ENCODE results near the gene DSC1.

DNA sequence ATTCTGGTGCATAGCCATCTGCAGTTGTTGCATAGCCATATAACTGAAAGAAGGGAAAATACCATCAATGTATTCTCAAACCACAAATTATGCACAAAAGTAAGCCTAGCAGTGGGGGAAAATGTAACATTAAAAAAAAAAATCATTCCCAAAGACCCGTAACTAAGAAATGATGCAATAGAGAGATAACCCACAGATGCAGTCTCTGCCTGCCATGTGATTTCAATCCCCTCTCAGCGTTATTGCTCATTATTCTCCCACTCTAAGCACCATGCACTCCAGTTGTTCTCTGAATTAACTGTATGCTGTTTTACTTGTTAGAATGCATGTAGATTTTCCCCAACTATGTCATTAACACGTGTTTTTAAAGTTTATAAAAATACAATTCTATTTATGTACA, 14.1 kb downstream of the DSC1 start:
- TF ChIP-seq, protein P1, sequence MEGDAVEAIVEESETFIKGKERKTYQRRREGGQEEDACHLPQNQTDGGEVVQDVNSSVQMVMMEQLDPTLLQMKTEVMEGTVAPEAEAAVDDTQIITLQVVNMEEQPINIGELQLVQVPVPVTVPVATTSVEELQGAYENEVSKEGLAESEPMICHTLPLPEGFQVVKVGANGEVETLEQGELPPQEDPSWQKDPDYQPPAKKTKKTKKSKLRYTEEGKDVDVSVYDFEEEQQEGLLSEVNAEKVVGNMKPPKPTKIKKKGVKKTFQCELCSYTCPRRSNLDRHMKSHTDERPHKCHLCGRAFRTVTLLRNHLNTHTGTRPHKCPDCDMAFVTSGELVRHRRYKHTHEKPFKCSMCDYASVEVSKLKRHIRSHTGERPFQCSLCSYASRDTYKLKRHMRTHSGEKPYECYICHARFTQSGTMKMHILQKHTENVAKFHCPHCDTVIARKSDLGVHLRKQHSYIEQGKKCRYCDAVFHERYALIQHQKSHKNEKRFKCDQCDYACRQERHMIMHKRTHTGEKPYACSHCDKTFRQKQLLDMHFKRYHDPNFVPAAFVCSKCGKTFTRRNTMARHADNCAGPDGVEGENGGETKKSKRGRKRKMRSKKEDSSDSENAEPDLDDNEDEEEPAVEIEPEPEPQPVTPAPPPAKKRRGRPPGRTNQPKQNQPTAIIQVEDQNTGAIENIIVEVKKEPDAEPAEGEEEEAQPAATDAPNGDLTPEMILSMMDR (conservative IDR thresholded peaks at IDR 0.05; ENCODE audit: low read depth, low read length), result no peak
- no peak for TF ChIP-seq EZH2phosphoT487 (IDR thresholded peaks at IDR 0.05; ENCODE audit: borderline replicate concordance, low read length)
